CD1c-positive myeloid dendritic cell (primary cell): Measurements from ENCODE around the gene LTO1.
A peak's percentile ranks its signal among the peaks of the same experiment; 100 is the strongest.

Experiments
- DNase-seq: peaks from one replicate; pipeline ENCODE4 v3.0.0-alpha.2; 2016; ENCODE audit errors: extremely low spot score

LTO1 gene

DNA sequence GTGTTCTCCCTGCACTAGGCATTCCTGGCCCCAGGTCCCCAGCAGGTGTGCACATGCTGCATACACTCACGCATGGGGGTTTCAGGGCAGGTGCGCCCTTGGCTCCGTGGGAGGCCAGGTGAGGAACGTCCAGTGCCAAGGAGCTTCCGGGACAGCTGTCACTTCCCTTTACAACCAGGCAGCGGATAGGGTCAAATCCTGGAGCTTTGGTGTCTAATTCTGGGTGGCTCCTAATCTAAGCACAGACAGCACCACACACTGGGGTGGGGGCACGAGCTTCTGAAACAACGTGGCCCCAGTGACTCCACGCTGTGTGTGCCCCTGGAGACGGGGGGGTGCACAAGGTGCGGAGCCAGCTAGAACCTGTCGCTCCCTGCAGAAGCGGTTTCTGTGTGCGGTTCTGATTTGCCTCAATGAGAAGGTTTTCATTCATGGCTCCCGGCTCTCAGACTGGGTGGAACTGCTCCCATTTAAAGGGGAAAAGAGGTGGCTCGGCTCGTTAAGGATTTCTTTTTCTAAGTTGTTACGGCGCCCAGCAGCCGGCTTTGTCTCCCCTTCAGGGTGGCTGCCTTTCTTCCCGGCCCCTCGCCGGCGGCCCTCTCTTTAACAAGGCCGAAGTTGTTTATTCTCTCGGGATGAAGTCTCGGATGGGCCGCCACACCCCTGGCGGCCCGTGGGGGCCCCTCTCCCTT, 29.2 kb downstream of the LTO1 start:
- no peak for DNase-seq

DNA sequence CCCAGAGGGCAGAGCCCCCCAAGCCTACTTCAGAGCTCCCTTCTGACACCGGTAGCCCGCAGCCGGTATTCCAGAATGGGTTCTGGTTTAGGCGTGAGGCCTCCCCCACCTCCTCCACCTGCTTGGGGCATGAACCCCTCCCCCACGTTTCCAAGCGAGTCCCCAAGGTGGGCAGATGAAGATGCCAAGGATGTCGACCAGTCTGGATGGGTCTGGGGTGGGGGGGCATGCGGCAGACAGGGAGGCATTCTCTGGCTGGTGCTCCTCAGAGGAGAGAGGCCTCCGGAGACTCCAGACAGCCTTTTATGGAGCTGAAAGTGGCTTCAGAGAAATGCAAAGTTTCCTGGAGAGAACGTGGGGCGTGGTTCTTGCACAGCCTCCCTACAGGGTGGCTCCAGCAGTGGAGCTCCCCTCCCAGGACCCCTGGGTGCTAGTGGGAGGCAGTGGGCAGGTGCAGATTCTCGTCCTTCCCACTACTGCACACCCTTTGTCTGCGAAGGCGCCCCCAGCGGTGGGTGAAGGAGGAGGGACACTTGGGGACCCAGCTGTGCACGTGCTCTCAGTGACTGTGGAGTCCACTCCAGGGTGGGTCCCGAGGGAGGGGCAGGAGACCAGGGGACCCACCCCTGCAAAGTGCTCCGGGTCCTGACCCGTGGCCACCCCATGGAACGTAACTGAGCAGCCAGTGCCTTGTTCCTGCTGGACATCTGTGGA, 30.0 kb downstream of the LTO1 start:
- DNase-seq, result no peak

DNA sequence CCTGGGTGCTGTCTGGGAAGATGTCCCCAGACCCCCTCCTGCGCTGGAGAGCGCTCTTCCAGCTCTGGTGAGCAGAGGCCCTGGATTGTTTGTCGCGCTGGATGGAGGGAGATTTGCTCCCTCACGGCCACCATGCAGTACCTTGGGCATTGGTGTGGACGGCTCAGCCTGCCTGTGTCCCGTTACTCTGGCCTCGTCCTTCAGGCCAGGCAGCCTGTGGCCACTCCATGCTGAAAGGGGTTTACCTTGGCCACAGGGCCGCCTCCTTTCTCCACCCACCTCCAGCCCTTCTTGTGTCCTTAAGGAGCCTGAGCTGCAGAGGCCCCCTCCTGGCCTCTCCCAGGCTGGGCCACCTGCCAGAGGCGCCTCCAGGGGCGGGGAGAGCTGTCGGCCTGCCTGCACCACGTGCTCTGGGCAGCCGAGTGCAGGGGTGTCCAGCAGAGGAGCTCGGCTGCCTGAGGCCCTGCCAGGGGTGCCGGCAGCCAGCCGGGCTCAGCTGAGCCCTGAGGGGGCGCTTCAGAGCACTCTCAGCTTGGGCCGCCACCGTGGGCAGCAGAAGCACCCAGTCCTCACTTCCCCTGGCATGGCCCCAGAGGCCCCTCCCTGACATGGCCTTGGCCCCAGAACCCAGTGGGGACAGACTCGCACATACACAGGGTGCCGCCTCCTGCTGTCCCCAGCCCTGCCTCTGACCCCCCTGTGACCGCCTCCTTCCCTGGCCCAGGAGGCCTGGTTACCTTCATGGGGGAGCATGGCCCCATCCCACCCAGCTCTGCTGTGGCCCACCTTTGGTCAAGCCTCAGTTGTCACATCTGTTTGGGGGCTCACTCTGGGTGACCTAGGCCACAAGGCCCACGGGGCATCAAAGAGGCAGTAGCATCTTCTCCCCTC, 30.8 kb downstream of the LTO1 start:
- DNase-seq, result peak; percentile 18

DNA sequence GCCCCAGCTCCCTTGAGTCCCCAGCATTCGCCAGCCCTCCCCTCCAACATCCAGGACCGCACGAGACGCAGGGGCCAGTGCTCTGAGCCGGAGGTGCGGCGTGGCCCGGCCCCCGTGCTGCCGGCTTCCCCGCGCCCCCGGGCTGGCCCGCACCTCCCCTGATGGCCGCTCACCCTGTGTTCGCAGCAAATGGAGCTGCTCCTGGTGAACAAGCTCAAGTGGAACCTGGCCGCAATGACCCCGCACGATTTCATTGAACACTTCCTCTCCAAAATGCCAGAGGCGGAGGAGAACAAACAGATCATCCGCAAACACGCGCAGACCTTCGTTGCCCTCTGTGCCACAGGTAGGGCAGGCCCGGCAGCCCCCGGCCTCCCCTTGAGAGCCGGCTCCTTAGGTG, 31.5 kb downstream of the LTO1 start:
- DNase-seq, result no peak

DNA sequence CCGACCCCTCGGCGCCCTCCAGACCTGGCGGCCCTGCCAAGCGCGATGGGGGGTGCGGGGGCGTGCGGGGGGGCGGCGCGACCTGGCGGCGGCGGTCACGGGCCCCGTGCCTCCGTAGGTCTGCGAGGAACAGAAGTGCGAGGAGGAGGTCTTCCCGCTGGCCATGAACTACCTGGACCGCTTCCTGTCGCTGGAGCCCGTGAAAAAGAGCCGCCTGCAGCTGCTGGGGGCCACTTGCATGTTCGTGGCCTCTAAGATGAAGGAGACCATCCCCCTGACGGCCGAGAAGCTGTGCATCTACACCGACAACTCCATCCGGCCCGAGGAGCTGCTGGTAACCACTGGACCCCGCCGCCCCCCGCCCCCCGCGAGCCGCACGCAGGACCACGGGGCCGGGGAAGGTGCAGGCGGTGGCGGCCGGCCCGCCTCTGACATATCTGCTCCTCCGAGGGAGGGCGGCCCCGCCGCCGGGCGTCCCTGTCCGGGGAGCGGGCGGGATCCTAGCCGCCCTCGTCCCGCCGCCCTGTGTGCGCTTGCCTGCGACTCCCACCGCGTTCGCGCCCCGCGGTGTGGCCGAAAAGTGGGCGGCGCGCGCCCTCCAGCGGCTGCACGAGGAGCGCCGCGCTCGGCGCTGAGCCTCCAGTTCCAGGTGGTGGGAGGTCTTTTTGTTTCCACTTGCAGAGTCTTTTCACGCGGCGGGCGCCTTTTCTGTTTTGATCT, 32.1 kb downstream of the LTO1 start:
- DNase-seq, result peak; percentile 87

DNA sequence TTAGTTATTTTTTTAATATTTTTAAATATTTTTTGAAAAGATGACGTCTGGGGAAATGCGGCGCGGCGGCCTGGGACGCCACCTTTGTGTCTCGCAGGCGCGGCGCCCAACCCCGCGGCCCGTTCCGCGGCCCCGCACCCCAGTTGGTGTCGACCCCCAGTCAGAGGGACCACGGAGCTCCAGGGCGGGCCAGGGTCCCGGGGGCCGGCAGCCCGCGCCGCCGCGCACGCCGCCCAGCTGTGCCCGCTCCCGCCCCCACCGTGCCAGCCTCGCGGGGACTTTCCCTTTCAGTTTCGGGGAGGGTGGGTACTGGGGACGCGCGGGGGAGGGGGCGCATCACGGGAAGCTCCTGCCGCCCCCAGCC, 32.6 kb downstream of the LTO1 start:
- DNase-seq, result peak; percentile 38

DNA sequence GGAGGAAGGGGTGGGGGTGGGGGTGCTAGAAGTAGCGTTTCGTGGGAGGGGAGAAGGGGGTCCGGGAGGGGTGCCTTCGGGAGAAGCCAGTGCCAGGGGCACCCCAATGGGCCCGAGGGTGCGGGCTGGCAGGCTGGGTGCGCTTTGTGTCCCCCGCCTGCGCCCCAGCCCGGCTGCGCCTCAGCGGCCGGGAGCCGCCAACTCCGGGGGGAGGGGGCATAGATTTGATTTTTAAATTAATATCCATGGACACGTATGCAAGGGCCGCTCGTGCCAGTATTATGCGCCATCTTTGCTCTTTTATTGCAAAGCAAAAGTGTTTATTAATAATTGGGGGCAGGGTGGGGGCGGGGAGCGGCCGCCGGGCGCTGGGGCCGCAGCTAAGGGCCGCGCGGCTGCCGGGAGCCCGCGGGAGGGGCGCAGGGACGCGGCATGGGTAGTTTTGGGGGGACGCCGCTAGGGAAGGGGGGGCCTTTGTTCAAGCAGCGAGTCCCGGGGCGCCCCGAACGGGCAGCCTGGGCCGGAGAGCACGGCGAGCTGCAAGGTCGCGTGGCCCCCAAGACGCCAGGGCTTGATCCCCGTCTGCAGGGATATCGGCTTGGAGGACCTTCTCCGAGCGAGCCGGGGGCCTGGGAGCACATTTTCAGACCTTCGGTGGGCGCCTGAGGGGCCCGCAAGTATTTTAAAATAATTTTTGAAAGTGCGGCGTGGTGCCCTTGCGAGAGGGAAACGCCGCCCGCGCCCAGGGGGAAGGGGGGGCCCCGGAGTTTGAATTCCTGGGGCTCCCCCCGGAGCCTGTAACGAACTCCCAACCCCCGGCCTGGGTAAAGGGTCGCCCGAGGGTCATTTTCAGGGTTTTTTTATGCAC, 33.2 kb downstream of the LTO1 start:
- DNase-seq, result no peak

DNA sequence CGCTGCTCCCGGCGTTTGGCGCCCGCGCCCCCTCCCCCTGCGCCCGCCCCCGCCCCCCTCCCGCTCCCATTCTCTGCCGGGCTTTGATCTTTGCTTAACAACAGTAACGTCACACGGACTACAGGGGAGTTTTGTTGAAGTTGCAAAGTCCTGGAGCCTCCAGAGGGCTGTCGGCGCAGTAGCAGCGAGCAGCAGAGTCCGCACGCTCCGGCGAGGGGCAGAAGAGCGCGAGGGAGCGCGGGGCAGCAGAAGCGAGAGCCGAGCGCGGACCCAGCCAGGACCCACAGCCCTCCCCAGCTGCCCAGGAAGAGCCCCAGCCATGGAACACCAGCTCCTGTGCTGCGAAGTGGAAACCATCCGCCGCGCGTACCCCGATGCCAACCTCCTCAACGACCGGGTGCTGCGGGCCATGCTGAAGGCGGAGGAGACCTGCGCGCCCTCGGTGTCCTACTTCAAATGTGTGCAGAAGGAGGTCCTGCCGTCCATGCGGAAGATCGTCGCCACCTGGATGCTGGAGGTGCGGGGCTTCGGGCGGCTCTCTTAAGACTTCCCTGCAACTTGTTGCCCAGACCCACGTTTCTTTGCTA, 34.1 kb downstream of the LTO1 start, which contains the start of gene CCND1:
TSS of gene CCND1 (plus strand) at position 162 of the 587 bp plus-strand sequence. CDS start at position 320, 158 bp downstream.
- DNase-seq, result peak; percentile 47

DNA sequence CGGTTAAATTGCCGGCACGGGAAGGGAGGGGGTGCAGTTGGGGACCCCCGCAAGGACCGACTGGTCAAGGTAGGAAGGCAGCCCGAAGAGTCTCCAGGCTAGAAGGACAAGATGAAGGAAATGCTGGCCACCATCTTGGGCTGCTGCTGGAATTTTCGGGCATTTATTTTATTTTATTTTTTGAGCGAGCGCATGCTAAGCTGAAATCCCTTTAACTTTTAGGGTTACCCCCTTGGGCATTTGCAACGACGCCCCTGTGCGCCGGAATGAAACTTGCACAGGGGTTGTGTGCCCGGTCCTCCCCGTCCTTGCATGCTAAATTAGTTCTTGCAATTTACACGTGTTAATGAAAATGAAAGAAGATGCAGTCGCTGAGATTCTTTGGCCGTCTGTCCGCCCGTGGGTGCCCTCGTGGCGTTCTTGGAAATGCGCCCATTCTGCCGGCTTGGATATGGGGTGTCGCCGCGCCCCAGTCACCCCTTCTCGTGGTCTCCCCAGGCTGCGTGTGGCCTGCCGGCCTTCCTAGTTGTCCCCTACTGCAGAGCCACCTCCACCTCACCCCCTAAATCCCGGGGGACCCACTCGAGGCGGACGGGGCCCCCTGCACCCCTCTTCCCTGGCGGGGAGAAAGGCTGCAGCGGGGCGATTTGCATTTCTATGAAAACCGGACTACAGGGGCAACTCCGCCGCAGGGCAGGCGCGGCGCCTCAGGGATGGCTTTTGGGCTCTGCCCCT, 34.7 kb downstream of the LTO1 start:
- DNase-seq, result peak; percentile 31

DNA sequence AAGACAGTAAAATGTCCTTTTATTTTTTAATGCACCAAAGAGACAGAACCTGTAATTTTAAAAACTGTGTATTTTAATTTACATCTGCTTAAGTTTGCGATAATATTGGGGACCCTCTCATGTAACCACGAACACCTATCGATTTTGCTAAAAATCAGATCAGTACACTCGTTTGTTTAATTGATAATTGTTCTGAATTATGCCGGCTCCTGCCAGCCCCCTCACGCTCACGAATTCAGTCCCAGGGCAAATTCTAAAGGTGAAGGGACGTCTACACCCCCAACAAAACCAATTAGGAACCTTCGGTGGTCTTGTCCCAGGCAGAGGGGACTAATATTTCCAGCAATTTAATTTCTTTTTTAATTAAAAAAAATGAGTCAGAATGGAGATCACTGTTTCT, 35.3 kb downstream of the LTO1 start:
- DNase-seq, result no peak

DNA sequence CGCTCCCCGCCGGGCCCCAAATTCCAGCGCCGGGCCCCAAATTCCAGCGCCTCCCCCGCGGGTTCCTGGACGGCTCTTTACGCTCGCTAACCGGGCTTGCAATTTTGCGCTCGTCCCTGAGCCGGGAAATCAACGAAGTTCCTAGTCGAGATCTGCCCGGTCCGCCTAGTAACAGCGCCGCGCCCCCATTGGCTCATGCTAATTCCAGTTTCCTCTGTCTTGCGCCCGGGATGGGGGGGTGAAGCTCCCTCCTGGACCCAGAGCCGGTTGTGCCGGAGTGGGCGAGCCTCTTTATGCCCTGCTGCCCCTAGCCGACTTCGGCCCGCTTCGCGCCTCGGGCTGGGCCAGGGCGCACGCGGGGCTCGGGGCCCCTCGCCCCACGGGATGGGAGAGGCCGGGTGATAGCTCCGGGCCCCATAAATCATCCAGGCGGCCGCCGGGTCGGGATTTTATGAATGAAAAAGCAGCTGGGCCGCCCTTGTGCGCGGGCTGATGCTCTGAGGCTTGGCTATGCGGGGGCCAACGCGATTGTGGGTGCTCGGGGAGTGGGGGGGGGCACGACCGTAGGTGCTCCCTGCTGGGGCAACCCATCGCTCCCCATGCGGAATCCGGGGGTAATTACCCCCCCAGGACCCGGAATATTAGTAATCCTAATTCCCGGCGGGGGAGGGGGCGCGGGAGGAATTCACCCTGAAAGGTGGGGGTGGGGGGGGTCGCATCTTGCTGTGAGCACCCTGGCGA, 36.0 kb downstream of the LTO1 start:
- DNase-seq, result peak; percentile 76

DNA sequence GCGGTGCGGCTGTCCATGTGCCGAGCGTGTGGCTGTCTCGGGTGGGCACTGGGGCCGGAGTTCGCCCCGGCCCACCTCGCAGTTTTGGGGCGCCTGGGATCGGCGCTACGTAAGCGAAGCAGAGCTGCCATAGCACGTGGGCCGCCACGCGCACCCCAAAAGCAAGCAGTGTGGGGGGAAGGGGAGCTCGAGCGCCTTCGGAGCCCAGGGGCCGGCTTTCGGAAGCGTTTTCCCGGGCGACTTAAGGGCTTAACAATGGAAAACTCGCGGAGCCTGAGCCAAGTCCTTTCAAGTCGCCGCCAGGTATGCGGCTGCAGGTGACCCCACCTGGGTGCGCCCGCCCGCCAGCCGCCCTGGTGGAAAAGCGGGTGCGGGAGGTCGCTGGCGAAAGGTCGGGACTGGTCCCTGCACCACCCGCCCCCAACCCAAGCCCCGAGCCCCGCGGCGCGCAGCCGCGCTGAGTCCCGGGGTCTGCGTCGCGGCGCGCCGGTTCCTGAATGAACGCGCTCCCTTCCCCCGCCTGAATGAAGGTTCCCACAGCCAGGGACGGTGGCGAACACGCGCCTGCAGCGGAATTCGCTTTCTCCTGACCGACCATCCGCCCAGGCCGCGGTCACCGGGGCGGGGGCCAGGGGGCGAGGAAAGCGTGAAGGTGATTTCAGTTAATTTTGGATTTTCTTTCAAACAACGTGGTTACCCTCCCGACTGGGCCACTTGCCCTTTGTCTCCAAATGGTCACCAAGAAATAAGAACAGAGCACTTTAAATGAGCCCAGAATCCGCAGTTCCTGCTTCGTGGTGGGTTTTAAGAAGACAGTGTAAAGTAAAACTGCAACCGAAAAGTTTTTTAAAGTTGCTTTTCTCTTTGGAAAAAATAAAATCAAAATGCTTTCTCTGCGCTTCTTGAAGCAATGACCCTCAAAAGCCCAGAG, 36.9 kb downstream of the LTO1 start:
- DNase-seq, result peak; percentile 5

DNA sequence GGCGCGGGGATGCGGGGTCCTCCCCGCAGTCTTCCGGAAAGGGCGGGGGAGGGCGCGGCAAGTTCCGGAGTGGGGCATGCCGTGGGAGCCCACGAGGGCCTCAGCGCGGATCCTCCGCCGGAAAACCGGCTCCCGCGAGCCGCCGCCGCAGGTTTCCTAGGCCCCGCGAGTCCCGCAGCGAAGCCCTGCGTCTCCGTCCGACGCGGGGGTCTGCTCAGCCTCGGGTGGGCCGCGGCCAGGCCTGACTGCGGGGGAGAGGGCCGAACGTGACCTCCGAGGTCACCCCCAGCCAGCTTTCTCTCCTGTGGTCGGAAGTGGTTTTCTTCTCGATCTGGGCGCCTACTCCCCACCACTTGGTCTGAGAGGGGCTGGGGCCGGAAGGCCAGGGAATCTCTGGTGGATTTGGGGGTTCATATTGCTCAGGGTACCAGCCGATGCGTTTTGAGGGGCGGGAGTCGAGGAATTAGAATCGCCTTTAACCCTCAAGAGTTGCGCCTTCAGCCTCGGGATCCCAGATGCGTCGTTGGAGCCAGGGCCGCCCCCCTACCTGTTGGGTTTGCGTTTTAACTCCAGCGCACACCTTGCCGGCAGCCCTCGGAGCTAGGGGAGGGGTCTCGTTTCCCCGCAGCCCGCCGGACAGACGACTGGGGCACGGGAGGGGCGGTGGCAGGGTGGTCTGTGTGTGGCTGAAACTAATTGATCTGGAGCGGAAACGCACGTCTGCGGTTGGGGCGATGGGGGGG, 37.8 kb downstream of the LTO1 start:
- no peak for DNase-seq

DNA sequence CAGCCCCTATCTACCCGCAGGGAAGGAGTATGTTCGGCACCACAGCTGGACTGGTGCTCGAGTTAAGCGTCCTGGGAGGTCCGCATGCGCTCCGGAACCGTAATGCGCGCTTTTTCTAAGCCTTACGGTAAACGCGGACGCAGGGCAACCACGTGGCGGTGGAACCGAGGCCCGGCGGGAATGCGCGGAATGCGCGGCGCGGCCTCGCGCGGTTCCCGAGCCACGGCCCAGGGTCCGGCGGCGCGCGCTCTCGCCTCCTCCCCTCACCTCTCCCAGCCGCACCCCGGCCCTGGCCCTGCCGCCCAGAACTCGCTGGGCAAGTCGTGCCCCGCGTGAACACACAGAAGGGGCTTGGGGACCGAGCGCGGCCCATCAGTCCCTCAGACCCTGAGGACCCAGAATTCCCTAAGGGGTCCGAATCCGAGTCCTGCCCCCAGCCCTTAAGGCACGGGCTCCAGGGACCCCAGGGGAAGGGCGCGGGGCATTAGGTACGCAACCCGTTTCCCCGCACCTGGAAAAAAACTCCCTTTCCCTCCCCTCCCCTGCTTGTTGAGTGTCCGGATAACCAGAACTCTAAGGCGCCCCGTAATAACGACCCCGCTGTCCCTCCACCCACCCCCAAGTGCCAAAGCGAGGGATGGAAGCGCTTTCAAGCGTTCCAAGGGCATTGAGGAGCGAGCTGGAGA, 38.5 kb downstream of the LTO1 start:
- DNase-seq, result peak; percentile 8

DNA sequence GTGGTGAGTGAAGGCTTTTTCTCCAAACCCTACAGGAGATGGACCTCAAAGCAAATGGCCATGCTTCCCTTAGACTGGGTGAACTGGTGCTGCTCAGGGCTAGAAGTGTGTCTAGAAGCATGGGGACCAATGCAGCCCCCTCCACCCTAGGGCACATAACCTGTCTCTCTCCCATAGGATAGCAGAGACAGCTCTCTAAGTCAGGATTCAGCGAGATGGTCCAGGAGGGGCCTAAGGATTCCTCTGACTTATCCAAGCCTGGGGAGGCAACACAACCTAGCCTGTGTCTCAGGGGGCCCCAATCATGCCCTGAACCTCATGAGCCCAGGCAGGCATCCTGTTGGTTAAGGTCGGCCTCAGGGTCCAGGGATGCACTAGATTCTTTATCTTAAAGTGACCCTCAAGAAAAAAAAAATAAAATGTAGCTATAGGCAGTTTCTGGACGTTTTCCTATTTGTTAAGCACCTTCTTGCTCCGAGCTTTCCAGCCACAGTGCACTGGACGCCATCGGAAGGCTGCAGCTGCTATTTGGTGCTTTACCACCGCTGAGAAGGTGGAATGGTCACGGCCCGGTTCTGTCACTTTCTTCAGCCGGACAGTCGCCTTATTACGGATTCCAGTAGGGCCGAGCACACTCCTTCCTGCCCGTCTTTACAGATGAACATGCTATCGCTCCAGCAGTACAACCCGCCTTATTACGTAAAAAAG, 39.2 kb downstream of the LTO1 start:
- DNase-seq, result no peak

DNA sequence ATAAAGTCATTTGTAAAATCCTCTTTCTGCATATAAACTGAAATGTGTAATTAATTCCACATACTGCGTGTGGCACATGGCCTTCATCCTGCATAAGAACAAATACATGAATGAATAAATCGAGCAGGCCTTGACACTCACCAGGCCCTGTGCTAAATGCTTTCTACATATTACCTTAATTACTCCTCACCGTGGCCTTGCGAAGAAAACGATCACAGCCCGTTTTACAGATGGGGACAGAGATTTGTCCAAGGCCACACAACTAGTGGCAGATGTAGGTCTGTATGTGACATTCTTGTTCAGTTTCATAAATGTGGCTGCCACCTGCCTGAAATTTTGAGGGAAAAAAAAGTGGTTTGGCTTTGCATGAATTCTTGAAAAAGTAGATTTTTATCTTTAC, 40.0 kb downstream of the LTO1 start:
- no peak for DNase-seq
